GM08714 (cell line): ENCODE measurements around the gene PEG3.

Source experiments
- H3K4me3 ChIP-seq: fragments of 200-500 bp; sonication (Bioruptor generic); 2 replicates; pipeline ENCODE4 v1.5.1; 2014; ENCODE audit warnings: mild to moderate bottlenecking, low read length, inconsistent platforms
- ZNF274 ChIP-seq: IDR thresholded peaks from 2 replicates; pipeline ENCODE4 v1.6.1; 2012; ENCODE audit warnings: mild to moderate bottlenecking, low read depth, low read length

PEG3 gene

DNA sequence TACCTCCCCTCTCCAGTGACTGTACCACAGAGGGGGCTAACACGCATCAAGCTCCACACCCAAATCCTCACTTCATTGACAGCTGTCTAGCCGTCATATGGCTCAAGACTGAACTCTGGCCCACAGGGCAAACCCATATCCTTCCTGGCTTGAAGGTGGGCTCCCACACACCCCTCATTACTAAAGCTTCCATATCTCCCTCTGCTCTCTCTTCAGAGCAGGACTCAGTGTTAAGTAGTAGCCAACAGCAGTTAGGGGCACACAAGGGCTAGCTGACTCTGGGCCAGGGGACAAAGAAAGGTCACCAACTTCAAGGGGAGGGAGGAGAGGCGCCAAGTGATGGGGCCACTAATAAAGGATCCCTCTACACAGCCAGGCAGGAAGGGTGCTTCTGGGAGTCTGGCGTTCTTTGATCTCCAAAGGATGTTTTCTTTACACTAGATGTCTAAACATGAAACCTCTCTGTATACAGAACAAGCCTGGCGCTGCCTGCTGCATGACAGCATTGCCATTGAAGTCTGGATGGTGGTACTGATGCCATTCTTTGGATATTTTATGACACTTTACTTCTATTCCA lies 8.1 kb downstream of the PEG3 start:
- no peak overlapping the region for H3K4me3 ChIP-seq
- TF ChIP-seq ZNF274: no peak

DNA sequence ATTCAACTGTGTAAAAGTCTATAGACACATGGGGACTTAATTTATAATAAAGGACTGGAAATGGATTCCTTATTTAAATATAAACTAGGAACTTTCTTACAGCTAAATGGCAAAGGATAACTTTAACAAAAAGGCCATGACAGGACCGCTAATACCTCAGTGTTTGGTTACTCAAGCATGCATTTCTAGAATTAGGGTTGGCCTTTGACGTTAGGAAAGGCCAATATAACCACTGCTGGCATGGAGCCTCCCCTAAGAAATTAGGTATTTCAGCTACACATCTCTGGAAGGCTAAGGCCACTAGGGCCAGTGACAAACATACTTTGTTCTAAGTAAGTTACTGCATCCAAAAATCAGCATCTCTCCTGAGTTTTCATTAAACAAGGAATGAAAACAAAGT lies 9.3 kb downstream of the PEG3 start:
- H3K4me3 ChIP-seq: no peak overlapping the region
- TF ChIP-seq ZNF274: no peak

DNA sequence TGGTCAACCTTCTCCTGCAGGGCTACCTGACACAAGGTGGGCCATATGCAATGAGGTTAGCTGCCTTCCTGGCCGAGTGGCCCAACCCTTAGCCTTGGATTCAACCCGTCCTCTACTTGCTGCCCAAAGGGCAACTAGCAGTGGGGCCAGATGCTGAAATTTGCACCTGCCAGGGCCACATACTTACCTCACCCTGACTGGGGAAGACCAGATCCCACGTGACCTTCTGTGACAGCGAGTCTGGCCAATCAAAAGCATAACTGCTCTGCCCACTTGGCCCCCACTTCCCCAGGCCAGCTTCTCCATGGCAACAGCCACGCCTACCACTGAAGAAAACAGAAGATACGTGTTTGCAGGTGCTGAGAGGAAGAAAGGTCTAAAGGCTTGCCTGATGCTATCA lies 10.9 kb downstream of the PEG3 start:
- H3K4me3 ChIP-seq: no peak overlapping the region
- no peak for TF ChIP-seq ZNF274

DNA sequence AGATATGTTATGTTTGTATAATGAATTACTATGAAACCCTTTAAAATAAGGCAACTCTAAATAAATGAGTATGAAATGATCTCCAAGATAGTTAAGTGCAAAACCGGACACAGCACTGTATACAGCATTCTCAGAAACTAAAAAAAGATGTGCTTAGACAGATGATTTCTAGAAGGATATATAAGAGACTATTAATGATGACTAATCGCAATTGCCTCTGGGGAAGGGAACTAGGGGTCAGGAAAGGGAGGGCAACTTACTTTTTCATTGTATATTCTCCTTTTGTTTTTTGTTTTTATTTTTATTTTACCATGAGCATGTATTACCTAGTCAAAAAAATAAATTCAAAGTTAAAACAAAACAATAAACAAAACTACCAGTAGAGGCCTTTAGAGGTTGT lies 12.8 kb downstream of the PEG3 start:
- no peak for TF ChIP-seq ZNF274
- no peak overlapping the region for H3K4me3 ChIP-seq

DNA sequence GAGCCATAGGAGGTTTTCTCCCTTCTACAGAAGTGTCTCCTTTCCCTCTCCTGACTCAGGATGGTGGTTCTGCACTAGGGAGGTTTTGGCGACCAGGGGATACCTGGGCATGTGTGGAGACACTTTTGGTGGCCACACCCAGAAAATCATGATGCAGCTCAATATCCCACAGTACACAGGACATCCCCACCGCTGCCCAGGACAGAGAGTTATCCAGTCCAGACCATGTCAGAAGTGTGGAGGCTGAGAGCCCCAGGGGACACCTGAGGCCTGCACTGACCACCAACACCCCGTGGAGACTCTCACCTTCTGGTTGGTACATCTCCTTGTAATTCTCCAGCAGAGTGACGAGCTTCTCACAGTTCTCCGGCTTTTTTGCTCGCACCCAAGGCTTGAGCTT lies 16.6 kb downstream of the PEG3 start:
- TF ChIP-seq ZNF274: no peak
- H3K4me3 ChIP-seq: no peak overlapping the region

DNA sequence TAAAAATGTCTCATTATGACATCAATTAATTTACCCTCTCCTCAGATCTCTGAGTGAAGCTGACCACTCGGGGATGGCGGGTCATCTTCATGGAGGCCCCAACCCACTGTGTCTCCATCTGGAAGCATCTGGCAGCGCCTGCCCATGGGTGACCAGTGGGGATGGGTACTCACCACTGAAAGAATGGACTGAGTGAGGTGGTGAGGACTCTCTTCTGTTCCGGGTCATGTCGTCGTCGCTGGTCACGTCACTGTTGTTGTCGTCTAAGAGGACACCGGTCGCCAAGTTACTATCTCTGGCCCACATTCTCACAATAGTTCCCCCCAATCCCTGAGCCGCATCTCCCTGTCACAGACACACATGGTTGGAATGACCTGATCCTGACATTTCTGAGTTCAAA lies 17.1 kb downstream of the PEG3 start:
- H3K4me3 ChIP-seq: no peak overlapping the region
- TF ChIP-seq ZNF274: no peak

DNA sequence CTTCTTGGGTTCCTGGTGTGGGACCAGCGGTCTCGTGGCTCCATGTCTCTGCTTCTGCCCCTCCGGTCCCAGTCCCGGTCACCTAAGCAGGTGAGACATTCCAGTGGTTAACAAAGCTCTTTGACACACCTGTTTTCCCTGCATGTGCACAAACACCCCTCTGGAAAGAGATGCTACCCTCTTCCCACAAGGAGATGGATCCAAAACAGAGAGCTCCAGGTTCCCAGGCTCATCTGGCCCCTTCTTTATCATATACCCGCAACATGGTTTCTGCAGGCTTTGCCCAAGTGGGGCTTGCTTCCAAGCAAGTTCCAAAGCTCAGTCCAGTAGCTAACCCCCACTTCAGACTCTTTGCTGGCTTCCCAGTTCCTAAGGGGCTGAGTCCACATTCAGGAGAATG lies 17.8 kb downstream of the PEG3 start:
- no peak for TF ChIP-seq ZNF274
- no peak overlapping the region for H3K4me3 ChIP-seq

DNA sequence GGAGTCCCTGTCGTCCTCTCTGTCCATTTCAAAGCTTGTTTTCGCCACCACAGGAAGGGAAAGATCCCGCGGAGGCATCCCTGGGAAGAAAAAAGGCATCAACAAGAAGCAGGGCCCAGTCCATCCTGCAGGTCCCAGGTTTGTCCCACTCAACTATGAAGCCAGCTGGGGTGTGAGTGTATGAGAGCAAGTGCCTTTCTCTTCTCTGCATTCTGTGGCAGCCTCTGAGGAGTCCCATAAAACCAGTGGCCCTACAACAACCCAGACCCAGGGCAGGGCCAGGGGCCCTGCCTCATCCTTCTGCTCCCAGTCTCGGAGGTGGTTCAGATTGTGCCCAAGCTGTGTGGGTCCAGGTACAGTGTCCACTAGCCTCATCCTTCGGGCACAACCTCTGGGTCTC lies 18.9 kb downstream of the PEG3 start:
- H3K4me3 ChIP-seq: no peak overlapping the region
- TF ChIP-seq ZNF274: no peak

DNA sequence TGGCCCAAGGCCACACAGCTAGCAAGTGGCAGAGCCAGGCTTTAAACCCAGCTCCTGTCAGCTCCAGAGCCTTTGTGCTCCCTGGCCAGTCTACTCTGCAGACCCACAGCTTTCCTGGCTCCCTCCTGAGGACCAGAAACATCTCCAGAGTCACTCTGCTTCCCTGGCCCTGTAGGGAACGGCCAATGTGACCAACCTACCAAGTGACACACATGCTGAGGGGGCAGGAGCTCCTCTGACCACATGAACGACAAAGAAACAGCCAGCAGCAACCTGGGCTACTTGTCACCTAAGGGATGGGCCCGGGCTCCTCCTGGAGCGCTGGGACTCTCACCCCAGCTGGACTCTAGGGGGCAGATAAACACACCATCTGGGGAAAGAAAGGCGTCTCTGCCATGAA lies 19.3 kb downstream of the PEG3 start:
- no peak for TF ChIP-seq ZNF274
- no peak overlapping the region for H3K4me3 ChIP-seq

DNA sequence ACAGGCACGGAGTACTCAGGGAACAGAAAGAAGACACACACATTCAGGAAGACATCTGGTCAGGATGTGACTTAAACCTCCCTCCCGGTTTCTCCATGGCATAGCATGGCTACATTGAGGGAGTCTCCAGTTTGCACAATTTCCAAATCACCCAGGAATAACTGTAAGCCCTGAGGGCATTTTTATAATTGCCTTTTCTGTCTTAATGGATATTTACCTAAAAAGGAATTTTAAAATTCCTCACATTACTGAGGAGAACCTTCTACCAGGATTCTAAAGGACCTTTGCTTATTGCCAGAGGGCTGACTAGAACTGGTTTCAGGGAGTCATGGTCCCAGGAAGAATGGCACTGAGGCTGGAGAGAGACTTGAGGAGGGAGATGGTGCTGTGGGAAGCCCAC lies 21.4 kb downstream of the PEG3 start:
- no peak for TF ChIP-seq ZNF274
- H3K4me3 ChIP-seq: no peak overlapping the region

DNA sequence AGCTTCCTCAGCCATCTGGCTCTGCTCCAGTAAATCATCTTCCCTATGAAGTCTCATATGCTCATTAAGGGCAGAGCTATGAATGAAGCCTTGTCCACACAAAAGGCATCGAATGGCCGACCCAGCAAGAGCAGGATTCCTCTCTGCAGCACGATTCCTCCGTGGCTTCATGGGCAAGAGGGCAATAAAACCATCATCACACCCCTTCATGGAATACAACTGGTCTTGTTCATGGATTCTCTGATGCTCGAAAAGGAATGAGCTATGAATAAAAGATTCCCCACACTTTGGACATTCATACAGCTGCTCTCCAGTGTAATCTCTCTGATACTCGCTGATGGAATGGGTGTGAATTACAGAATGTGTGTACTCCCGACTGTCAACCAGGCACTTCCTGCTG lies 25.9 kb downstream of the PEG3 start:
- TF ChIP-seq ZNF274: no peak
- no peak overlapping the region for H3K4me3 ChIP-seq

DNA sequence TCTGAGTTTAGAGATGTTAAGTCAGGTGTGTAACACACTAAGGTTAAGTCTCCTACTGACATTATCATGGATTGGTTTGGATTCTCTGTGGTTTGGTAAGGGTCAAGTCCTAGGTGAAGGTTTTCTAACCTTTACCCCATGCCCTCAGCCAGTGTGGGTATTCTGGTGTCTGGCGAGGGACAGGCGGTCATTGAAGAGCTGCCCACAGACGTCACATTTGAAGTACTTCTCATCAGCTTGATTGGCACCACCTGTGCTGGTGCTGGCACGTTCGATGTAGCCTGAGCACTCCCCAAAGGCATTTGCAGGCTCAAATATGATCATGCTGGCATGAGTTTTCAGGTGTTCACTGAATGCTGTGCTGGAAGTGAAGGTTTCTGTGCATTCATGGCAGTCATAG lies 27.0 kb downstream of the PEG3 start:
- no peak for TF ChIP-seq ZNF274

DNA sequence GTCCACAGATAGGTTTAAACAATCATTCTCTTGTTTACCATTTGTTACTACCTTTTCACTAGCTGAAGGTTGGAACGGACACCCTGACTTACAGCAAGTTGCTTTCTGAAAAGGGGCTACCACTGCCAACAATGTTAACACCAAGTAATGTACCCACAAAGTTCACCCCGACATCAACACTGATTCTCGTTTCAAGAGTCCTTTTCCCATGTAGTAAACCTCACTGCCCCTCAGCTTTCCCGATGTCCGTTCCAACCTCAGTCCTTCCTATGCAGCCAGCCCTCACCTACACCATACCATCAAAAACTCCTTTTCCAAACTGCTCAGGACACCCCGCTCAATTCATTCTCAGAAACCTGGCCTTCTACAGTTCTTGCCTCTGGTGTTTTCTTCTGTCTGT lies 29.0 kb downstream of the PEG3 start:
- no peak overlapping the region for H3K4me3 ChIP-seq
- no peak for TF ChIP-seq ZNF274

More for the DNA sequence above, 27.0 kb downstream of the PEG3 start:
- H3K4me3 ChIP-seq: no peak overlapping the region

DNA sequence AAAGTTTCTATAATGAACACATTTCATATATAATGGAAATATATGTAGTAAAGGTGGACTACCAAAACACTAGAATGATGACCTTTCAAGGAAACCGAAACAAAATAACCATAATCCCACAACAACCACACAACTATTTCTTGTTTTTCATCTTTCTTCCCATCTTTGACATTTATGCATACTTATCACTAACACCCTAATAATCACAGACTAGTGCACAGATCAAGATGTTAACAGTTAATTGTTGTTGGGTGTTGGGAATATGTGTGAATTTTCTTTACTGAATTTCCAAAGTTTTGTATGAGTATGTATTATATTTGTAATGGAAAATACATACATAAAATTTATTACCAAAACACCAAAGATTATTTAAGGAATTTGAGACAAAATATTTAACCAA lies 30.3 kb downstream of the PEG3 start:
- no peak overlapping the region for H3K4me3 ChIP-seq
- TF ChIP-seq ZNF274: no peak

DNA sequence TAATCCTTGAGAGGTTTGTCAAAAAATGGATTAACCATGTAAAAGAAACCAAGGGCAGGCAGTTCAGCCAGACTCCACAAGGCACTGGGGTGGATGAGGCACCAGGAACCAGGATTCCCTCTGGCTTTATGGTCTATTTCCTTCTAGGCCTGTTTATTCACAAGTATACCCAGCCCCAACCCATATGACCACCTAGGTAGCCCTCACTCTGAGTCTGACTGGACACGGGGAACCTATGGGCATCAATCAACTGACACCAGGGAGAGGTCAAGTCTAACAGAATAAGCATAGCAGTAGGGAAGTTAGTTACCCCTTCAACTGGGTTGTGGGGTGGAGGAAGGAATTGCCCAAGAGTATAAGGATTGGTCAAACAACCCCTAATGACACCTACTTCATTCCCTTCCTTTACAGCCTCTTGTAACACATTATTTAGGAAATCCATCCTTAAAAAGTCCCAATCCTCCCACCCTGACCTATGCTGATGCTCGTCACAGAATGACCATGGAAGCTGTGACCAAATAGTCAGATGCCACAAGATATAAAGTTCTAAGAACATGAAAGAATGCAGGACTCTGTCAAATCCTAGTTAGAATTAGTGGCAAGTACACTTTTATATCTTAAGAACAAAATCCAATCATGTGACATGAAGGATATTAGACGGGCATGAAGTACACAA lies 31.7 kb downstream of the PEG3 start:
- H3K4me3 ChIP-seq: no peak overlapping the region
- no peak for TF ChIP-seq ZNF274

DNA sequence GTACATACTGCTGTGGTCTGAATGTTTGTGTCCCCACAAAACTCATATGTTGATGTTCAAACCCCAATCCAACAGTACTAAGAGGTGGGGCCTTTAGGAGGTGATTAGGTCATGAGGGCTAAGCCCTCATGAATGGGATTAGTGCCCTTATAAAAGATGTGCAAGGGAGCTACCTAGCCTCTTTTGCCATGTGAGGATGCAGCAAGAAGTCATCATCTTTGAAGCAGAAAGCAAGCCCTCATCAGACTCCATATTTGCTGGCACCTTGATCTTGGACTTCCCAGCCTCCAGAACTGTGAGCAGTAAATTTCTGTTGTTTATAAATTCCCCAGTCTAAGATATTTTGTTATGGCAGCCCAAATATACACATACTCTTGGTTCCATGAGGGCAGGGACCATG lies 33.9 kb downstream of the PEG3 start:
- H3K4me3 ChIP-seq: no peak overlapping the region
- no peak for TF ChIP-seq ZNF274
